Measurements from ENCODE around the gene MROH8.
A peak's percentile ranks its signal among the peaks of the same experiment; 100 is the strongest.

The MROH8 gene

GRCh38 chr20:37119356-37120036 is 59.9 kb downstream of the MROH8 start:
- peaks cover 6% of the 10 kb centered on the region for H3K27me3 Mint-ChIP-seq (ENCODE audit: low read depth)
- H3K27ac Mint-ChIP-seq: no peak overlapping the region
- no peak overlapping the region for H3K4me3 Mint-ChIP-seq
- no peaks in the 10 kb centered on the region for H3K4me1 Mint-ChIP-seq (ENCODE audit: low read depth)
- no peak for DNase-seq (ENCODE audit: low spot score)
- H3K36me3 Mint-ChIP-seq (ENCODE audit: low read depth): no peaks in the 10 kb centered on the region
- no peaks in the 10 kb centered on the region for H3K9me3 Mint-ChIP-seq

- Mint-ChIP-seq H3K27me3 (ENCODE audit: low read depth) (peaks cover 2% of the 10 kb centered on the region), H3K9me3 (no peaks in the 10 kb centered on the region), H3K27ac (no peak overlapping the region), H3K4me3 (no peak overlapping the region), H3K4me1 (ENCODE audit: low read depth) (no peaks in the 10 kb centered on the region), H3K36me3 (ENCODE audit: low read depth) (no peaks in the 10 kb centered on the region)
- no peak for DNase-seq (ENCODE audit: low spot score)
These were observed 65.3 kb downstream of the MROH8 start for GRCh38 chr20:37114012-37114411.

- H3K27ac Mint-ChIP-seq: no peak overlapping the region
- no peak overlapping the region for H3K4me3 Mint-ChIP-seq
- no peaks in the 10 kb centered on the region for H3K9me3 Mint-ChIP-seq
- no peaks in the 10 kb centered on the region for H3K4me1 Mint-ChIP-seq (ENCODE audit: low read depth)
- H3K27me3 Mint-ChIP-seq (ENCODE audit: low read depth): peaks cover 2% of the 10 kb centered on the region
- no peak for DNase-seq (ENCODE audit: low spot score)
- H3K36me3 Mint-ChIP-seq (ENCODE audit: low read depth): no peaks in the 10 kb centered on the region
These were observed 67.4 kb downstream of the MROH8 start for GRCh38 chr20:37111926-37112455.

DNA sequence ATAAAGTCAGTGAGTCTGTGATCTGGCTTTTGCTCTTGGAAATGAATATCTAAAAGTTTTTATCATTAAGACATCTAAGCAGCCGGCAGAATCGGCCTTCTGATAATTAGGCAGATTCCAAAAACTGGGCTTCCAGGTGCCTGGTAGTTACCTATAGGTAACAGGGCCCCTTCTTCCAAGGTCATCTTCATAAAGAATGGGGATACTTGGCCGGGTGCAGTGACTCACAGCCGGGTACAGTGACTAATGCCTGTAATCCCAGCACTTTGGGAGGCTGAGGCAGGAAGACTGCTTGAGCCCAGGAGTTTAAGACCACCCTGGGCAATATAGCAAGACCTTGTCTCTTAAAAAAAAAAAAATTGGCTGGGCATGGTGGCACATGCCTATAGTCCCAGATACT is 70.7 kb downstream of the MROH8 start:
- Mint-ChIP-seq H3K4me1 (ENCODE audit: low read depth) (no peaks in the 10 kb centered on the region), H3K27me3 (ENCODE audit: low read depth) (no peaks in the 10 kb centered on the region), H3K36me3 (ENCODE audit: low read depth) (no peaks in the 10 kb centered on the region), H3K27ac (no peak overlapping the region), H3K9me3 (no peaks in the 10 kb centered on the region), H3K4me3 (no peak overlapping the region)
- DNase-seq (ENCODE audit: low spot score): no peak

GRCh38 chr20:37102571-37102970 is 76.8 kb downstream of the MROH8 start:
- Mint-ChIP-seq H3K36me3 (ENCODE audit: low read depth) (no peaks in the 10 kb centered on the region), H3K27me3 (ENCODE audit: low read depth) (peaks cover 6% of the 10 kb centered on the region), H3K4me1 (ENCODE audit: low read depth) (no peaks in the 10 kb centered on the region), H3K27ac (no peak overlapping the region), H3K4me3 (no peak overlapping the region), H3K9me3 (no peaks in the 10 kb centered on the region)
- DNase-seq (ENCODE audit: low spot score): no peak

DNA sequence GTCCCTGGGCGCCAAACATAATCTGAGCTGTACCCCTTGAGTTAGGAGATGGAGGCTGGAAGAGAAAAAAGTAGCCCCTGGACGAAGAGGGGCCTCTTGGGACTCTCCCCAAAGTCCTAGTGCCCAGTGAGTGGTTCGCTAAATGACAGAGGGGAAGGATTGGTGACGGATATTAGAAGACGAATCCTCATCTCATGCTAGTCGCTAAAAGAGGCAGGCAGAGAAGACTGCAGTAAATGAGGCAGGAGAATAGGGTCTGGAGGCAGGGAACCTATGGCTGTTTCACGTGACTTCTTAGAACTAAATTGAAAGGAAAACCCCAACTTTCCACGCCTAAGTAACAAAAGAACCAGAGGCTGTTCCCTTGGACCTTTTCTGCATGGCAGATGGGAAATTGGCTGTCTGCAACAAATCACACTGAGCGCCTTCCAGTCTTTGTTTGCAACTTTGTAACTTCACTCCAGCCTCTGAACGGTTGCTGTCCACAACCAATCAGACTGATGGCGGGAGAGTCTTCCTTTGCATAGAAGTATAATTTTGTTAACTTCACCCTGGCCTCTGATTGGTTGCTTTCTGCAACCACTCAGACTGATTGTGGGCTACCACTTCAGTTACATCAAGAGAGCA is 82.8 kb downstream of the MROH8 start:
- H3K36me3 Mint-ChIP-seq (ENCODE audit: low read depth): peaks cover 26% of the 10 kb centered on the region
- peaks cover 4% of the 10 kb centered on the region for H3K27me3 Mint-ChIP-seq (ENCODE audit: low read depth)
- no peak for DNase-seq (ENCODE audit: low spot score)
- peaks cover 25% of the 10 kb centered on the region for H3K4me1 Mint-ChIP-seq (ENCODE audit: low read depth)
- H3K27ac Mint-ChIP-seq: peak overlapping the region; percentile 98
- no peaks in the 10 kb centered on the region for H3K9me3 Mint-ChIP-seq
- peak overlapping the region; percentile 96 for H3K4me3 Mint-ChIP-seq

GRCh38 chr20:37095599-37096414 is 83.5 kb downstream of the MROH8 start, which contains the start of gene RBL1:
Gene RBL1 (minus strand): TSS chr20:37095997. CDS start chr20:37095928, 69 bp downstream.
- H3K27me3 Mint-ChIP-seq (ENCODE audit: low read depth): no peaks in the 10 kb centered on the region
- peaks cover 28% of the 10 kb centered on the region for H3K4me1 Mint-ChIP-seq (ENCODE audit: low read depth)
- H3K36me3 Mint-ChIP-seq (ENCODE audit: low read depth): peaks cover 32% of the 10 kb centered on the region
- DNase-seq (ENCODE audit: low spot score): peak; percentile 88
- H3K9me3 Mint-ChIP-seq: no peaks in the 10 kb centered on the region
- H3K27ac Mint-ChIP-seq: peak within 1 kb of the TSS; percentile 98
- peak within 1 kb of the TSS; percentile 96 for H3K4me3 Mint-ChIP-seq

- H3K4me1 Mint-ChIP-seq (ENCODE audit: low read depth): peaks cover 31% of the 10 kb centered on the region
- H3K27ac Mint-ChIP-seq: peak overlapping the region; percentile 95
- peak; percentile 30 for DNase-seq (ENCODE audit: low spot score)
- H3K4me3 Mint-ChIP-seq: peak overlapping the region; percentile 96
- no peaks in the 10 kb centered on the region for H3K9me3 Mint-ChIP-seq
- no peaks in the 10 kb centered on the region for H3K27me3 Mint-ChIP-seq (ENCODE audit: low read depth)
- peaks cover 35% of the 10 kb centered on the region for H3K36me3 Mint-ChIP-seq (ENCODE audit: low read depth)
These were observed 84.2 kb downstream of the MROH8 start for GRCh38 chr20:37095108-37095598.

- Mint-ChIP-seq H3K27me3 (ENCODE audit: low read depth) (no peaks in the 10 kb centered on the region), H3K4me1 (ENCODE audit: low read depth) (peaks cover 31% of the 10 kb centered on the region), H3K36me3 (ENCODE audit: low read depth) (peaks cover 64% of the 10 kb centered on the region), H3K4me3 (no peak overlapping the region), H3K27ac (no peak overlapping the region), H3K9me3 (no peaks in the 10 kb centered on the region)
- DNase-seq (ENCODE audit: low spot score): no peak
These were observed 88.9 kb downstream of the MROH8 start for GRCh38 chr20:37090407-37090806.

DNA sequence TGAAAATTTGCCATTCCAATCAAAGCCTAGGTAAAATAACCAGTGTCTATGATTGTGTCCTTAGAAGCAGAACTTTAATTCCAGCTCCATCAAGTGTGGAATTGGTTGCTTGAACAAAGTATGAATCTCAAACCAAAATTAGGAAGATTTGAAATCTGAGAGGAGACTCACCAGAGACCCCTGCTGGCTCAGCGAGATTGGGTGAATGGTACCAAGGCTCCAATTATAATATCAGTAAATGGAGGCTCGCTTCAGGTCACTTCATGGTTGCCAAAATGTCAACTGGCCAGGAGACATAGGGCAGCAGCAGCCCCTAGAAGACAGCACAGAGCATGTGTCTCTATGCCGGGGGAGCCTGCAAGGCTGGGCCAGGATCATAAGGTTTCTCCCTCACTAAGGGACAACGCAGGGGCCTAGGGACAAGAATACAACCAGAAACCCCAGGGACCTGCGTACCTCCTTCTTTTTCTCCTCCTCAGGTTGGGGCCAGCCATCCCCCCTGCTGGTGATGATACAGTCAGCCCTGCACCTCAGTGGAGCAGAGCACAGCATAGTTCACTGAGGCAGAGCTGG is 97.5 kb downstream of the MROH8 start:
- Mint-ChIP-seq H3K27me3 (ENCODE audit: low read depth) (no peaks in the 10 kb centered on the region), H3K4me3 (no peak overlapping the region), H3K4me1 (ENCODE audit: low read depth) (peaks cover 27% of the 10 kb centered on the region), H3K9me3 (no peaks in the 10 kb centered on the region), H3K36me3 (ENCODE audit: low read depth) (peaks cover 58% of the 10 kb centered on the region), H3K27ac (peak overlapping the region; percentile 53)
- no peak for DNase-seq (ENCODE audit: low spot score)

GRCh38 chr20:37077009-37077408 is 102.3 kb downstream of the MROH8 start:
- Mint-ChIP-seq H3K27me3 (ENCODE audit: low read depth) (no peaks in the 10 kb centered on the region), H3K4me3 (no peak overlapping the region), H3K27ac (no peak overlapping the region), H3K9me3 (peaks cover 6% of the 10 kb centered on the region), H3K4me1 (ENCODE audit: low read depth) (peaks cover 42% of the 10 kb centered on the region), H3K36me3 (ENCODE audit: low read depth) (peaks cover 70% of the 10 kb centered on the region)
- no peak for DNase-seq (ENCODE audit: low spot score)

- H3K4me3 Mint-ChIP-seq: no peak overlapping the region
- DNase-seq (ENCODE audit: low spot score): no peak
- H3K4me1 Mint-ChIP-seq (ENCODE audit: low read depth): peaks cover 41% of the 10 kb centered on the region
- peaks cover 6% of the 10 kb centered on the region for H3K9me3 Mint-ChIP-seq
- H3K36me3 Mint-ChIP-seq (ENCODE audit: low read depth): peaks cover 69% of the 10 kb centered on the region
- H3K27me3 Mint-ChIP-seq (ENCODE audit: low read depth): no peaks in the 10 kb centered on the region
- no peak overlapping the region for H3K27ac Mint-ChIP-seq
These were observed 103.2 kb downstream of the MROH8 start for GRCh38 chr20:37075932-37076685.

Measured in T-helper 2 cell treated with Interferon-gamma antibody and Interleukin-4, amounts not matched to agents 5 μg/mL and 100 μg/mL, for 36 hours (primary cell).